ENCODE measurements around the gene MYO7A.
"Not testable (repeated sequence)": the region's sequence is repeated elsewhere in the genome, so short reads cannot be mapped to it uniquely, and the experiment has no call there.

The MYO7A gene

GRCh38 chr11:77093056-77093891 lies 34.8 kb upstream of the MYO7A start:
- no peak for DNase-seq

GRCh38 chr11:77093987-77094840 lies 33.8 kb upstream of the MYO7A start:
- DNase-seq = no peak

GRCh38 chr11:77094841-77095365 lies 33.1 kb upstream of the MYO7A start:
- DNase-seq = no peak

- DNase-seq = no peak
Observed at GRCh38 chr11:77095551-77096490, 32.2 kb upstream of the MYO7A start.

- no peak for DNase-seq
Observed at GRCh38 chr11:77096591-77097019, 31.4 kb upstream of the MYO7A start.

- DNase-seq = not testable (repeated sequence)
Observed at GRCh38 chr11:77097180-77097579, 30.9 kb upstream of the MYO7A start.

GRCh38 chr11:77100166-77101042 lies 27.6 kb upstream of the MYO7A start:
- no peak for DNase-seq

- DNase-seq = peak; percentile 44 to 52
Observed at GRCh38 chr11:77101043-77101537, 27.0 kb upstream of the MYO7A start.

- no peak for DNase-seq
Observed at GRCh38 chr11:77102246-77103210, 25.5 kb upstream of the MYO7A start, which contains the start of gene OMP. OMP (plus strand) TSS chr11:77102840; CDS start chr11:77102840, 0 bp downstream.

GRCh38 chr11:77103319-77103718 lies 24.7 kb upstream of the MYO7A start:
- DNase-seq = no peak

GRCh38 chr11:77104727-77105126 lies 23.3 kb upstream of the MYO7A start:
- DNase-seq = no peak

- no peak for DNase-seq
Observed at GRCh38 chr11:77106321-77106720, 21.7 kb upstream of the MYO7A start.

GRCh38 chr11:77106759-77107158 lies 21.3 kb upstream of the MYO7A start:
- DNase-seq = no peak

- DNase-seq = no peak
Observed at GRCh38 chr11:77107950-77108349, 20.1 kb upstream of the MYO7A start.

GRCh38 chr11:77108436-77108835 lies 19.6 kb upstream of the MYO7A start:
- DNase-seq = no peak

GRCh38 chr11:77109236-77110019 lies 18.6 kb upstream of the MYO7A start:
- no peak for DNase-seq

- DNase-seq = no peak
Observed at GRCh38 chr11:77110836-77111235, 17.2 kb upstream of the MYO7A start.

- DNase-seq = no peak
Observed at GRCh38 chr11:77111277-77111676, 16.8 kb upstream of the MYO7A start.

- DNase-seq = no peak
Observed at GRCh38 chr11:77111946-77112345, 16.1 kb upstream of the MYO7A start.
